GM12874 (cell line): ENCODE measurements around the gene EPC1.

Source experiments
- CTCF ChIP-seq: IDR thresholded peaks from 2 replicates; pipeline ENCODE4 v1.5.1; 2011; ENCODE audit warnings: low read depth, mild to moderate bottlenecking, control low read depth, low read length, moderate library complexity; ENCODE audit not compliant: insufficient read depth

The EPC1 gene

GRCh38 chr10:32318476-32318896, 28.5 kb downstream of the EPC1 start:
- no peak for TF ChIP-seq CTCF

GRCh38 chr10:32317795-32318357, 29.1 kb downstream of the EPC1 start:
- TF ChIP-seq CTCF, result no peak

GRCh38 chr10:32315424-32315823, 31.5 kb downstream of the EPC1 start:
- no peak for TF ChIP-seq CTCF

GRCh38 chr10:32314588-32314987, 32.4 kb downstream of the EPC1 start:
- no peak for TF ChIP-seq CTCF

- no peak for TF ChIP-seq CTCF
Observed at GRCh38 chr10:32308027-32308603, 38.8 kb downstream of the EPC1 start.

GRCh38 chr10:32307609-32308008, 39.3 kb downstream of the EPC1 start:
- no peak for TF ChIP-seq CTCF

- TF ChIP-seq CTCF, result no peak
Observed at GRCh38 chr10:32299354-32299980, 47.5 kb downstream of the EPC1 start.
